Tibial nerve (tissue), 3 donors: Measurements from ENCODE around the gene CEP112.

Experiments
- POLR2A ChIP-seq, 2 donors: fragments of 450-650 bp; IDR thresholded peaks; one replicate each; pipeline ENCODE4 v1.6.1; 2017; ENCODE audit warnings: antibody characterized with exemption in 2 of 2, mild to moderate bottlenecking in 2 of 2, moderate library complexity in 2 of 2
- TF ChIP-seq, protein P1 (sequence below), 5 experiments: fragments of 200-600 bp in 3 of 5; fragments of 450-650 bp in 2 of 5; sonication (generic) in 3 of 5; IDR thresholded peaks; one replicate each; pipeline ENCODE4 v1.5.1; 2016 to 2019; ENCODE audit warnings: antibody characterized with exemption in 5 of 5, mild to moderate bottlenecking in 3 of 5, moderate library complexity in 2 of 5

DNA sequence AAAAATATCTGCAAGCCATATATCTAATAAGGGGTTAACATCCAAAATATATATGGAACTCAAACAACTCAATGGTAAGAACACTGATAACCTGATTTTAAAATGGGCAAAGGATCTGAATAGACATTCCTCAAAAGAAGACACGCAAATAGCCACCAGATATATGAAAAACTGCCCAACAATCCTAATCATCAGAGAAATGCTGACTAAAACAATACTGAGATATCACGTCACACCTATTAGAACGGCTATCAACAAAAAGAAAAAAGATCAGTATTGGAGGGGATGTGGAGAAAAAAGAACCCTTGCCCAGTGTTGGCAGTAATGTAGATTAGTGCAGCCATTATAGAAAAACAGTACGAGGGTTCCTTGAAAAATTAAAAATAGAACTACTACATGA lies 97.2 kb downstream of the CEP112 start:
- TF ChIP-seq, protein P1, sequence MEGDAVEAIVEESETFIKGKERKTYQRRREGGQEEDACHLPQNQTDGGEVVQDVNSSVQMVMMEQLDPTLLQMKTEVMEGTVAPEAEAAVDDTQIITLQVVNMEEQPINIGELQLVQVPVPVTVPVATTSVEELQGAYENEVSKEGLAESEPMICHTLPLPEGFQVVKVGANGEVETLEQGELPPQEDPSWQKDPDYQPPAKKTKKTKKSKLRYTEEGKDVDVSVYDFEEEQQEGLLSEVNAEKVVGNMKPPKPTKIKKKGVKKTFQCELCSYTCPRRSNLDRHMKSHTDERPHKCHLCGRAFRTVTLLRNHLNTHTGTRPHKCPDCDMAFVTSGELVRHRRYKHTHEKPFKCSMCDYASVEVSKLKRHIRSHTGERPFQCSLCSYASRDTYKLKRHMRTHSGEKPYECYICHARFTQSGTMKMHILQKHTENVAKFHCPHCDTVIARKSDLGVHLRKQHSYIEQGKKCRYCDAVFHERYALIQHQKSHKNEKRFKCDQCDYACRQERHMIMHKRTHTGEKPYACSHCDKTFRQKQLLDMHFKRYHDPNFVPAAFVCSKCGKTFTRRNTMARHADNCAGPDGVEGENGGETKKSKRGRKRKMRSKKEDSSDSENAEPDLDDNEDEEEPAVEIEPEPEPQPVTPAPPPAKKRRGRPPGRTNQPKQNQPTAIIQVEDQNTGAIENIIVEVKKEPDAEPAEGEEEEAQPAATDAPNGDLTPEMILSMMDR (IDR thresholded peaks at IDR 0.05): no peak
- no peak for TF ChIP-seq POLR2A (IDR thresholded peaks at IDR 0.05)
